DOHH2 (cell line): ENCODE data around the gene SKOR2.

ENCODE experiments used
- H3F3A ChIP-seq: fragments of 200-600 bp; sonication (generic), shearing (Covaris generic); 2 replicates; pipeline ENCODE4 v1.6.0; 2016; ENCODE audit warnings: antibody characterized with exemption, mild to moderate bottlenecking; ENCODE audit not compliant: control insufficient read depth, insufficient read depth
- H3K27ac ChIP-seq: fragments of 200-600 bp; sonication (generic); 2 replicates; pipeline ENCODE4 v1.5.1; 2014; ENCODE audit warnings: low read depth, mild to moderate bottlenecking, low read length, moderate library complexity
- H3K27me3 ChIP-seq: fragments of 200-600 bp; sonication (generic); 2 replicates; pipeline ENCODE4 v1.6.1; 2014; ENCODE audit warnings: mild to moderate bottlenecking, low read length, mixed read lengths; ENCODE audit not compliant: control insufficient read depth
- H3K36me3 ChIP-seq: fragments of 200-600 bp; sonication (generic); 2 replicates; pipeline ENCODE4 v1.6.1; 2014; ENCODE audit warnings: mild to moderate bottlenecking, low read length, moderate library complexity, mixed read lengths; ENCODE audit not compliant: control insufficient read depth
- H3K4me1 ChIP-seq: fragments of 200-600 bp; sonication (generic); 2 replicates; pipeline ENCODE4 v1.6.1; 2014; ENCODE audit warnings: mild to moderate bottlenecking, low read length, mixed read lengths; ENCODE audit not compliant: control insufficient read depth
- H3K4me2 ChIP-seq: fragments of 200-600 bp; sonication (generic); 2 replicates; pipeline ENCODE4 v1.6.0; 2014; ENCODE audit warnings: mild to moderate bottlenecking, low read length, moderate library complexity
- H3K4me3 ChIP-seq: fragments of 200-600 bp; sonication (generic); 2 replicates; pipeline ENCODE4 v1.5.1; 2014; ENCODE audit warnings: mild to moderate bottlenecking, low read length, mixed read lengths
- H3K79me2 ChIP-seq: fragments of 200-600 bp; sonication (generic); 2 replicates; pipeline ENCODE4 v1.6.1; 2014; ENCODE audit warnings: mild to moderate bottlenecking, low read length, mixed read lengths; ENCODE audit not compliant: control insufficient read depth
- H3K9me2 ChIP-seq: fragments of 200-600 bp; sonication (generic); replicated peaks from 2 replicates; pipeline ENCODE4 v1.6.1; 2014; ENCODE audit warnings: mild to moderate bottlenecking, low read length, mixed read lengths; ENCODE audit not compliant: control insufficient read depth
- H3K9me3 ChIP-seq: fragments of 200-600 bp; sonication (generic); 2 replicates; pipeline ENCODE4 v1.6.1; 2014; ENCODE audit warnings: antibody characterized with exemption, low read length, mixed read lengths; ENCODE audit not compliant: control insufficient read depth, insufficient read depth
- H4K20me1 ChIP-seq: fragments of 200-600 bp; sonication (generic); 2 replicates; pipeline ENCODE4 v1.6.0; 2014; ENCODE audit warnings: low read depth, mild to moderate bottlenecking, antibody characterized with exemption, low read length, moderate library complexity; ENCODE audit not compliant: control insufficient read depth, insufficient read depth
- CTCF ChIP-seq: fragments of 200-600 bp; sonication (generic); IDR thresholded peaks from one replicate; pipeline ENCODE4 v1.5.1; 2014; ENCODE audit warnings: antibody characterized with exemption, mild to moderate bottlenecking, low read depth, low read length; ENCODE audit not compliant: poor library complexity, severe bottlenecking
- EZH2phosphoT487 ChIP-seq: fragments of 200-600 bp; sonication (generic); IDR thresholded peaks from 2 replicates; pipeline ENCODE4 v1.6.1; 2017; ENCODE audit warnings: borderline replicate concordance, mild to moderate bottlenecking, antibody characterized with exemption, low read length, moderate library complexity, mixed read lengths

Gene SKOR2

GRCh38 chr18:47263430-47264307 lies 12.2 kb upstream of the SKOR2 start:
- Histone ChIP-seq H3F3A (no peaks in the 10 kb centered on the region), H3K4me3 (no peak overlapping the region), H3K4me2 (no peak overlapping the region), H3K27me3 (no peaks in the 10 kb centered on the region), H3K79me2 (no peaks in the 10 kb centered on the region), H3K4me1 (no peaks in the 10 kb centered on the region), H3K27ac (no peak overlapping the region), H3K9me3 (no peaks in the 10 kb centered on the region), H3K36me3 (no peaks in the 10 kb centered on the region), H3K9me2 (no peaks in the 10 kb centered on the region), H4K20me1 (no peaks in the 10 kb centered on the region)
- no peak for TF ChIP-seq EZH2phosphoT487
- no peak for TF ChIP-seq CTCF

- no peaks in the 10 kb centered on the region for H3F3A ChIP-seq
- no peak overlapping the region for H3K4me3 ChIP-seq
- no peak overlapping the region for H3K27ac ChIP-seq
- H3K36me3 ChIP-seq: no peaks in the 10 kb centered on the region
- TF ChIP-seq EZH2phosphoT487 (no peak), CTCF (no peak)
- no peak overlapping the region for H3K4me2 ChIP-seq
- no peaks in the 10 kb centered on the region for H3K27me3 ChIP-seq
- H3K79me2 ChIP-seq: no peaks in the 10 kb centered on the region
- H3K4me1 ChIP-seq: no peaks in the 10 kb centered on the region
- no peaks in the 10 kb centered on the region for H3K9me3 ChIP-seq
- no peaks in the 10 kb centered on the region for H3K9me2 ChIP-seq
- H4K20me1 ChIP-seq: no peaks in the 10 kb centered on the region
Measured at GRCh38 chr18:47263150-47263429, 11.6 kb upstream of the SKOR2 start.

- H3K4me2 ChIP-seq: no peak overlapping the region
- H3K9me3 ChIP-seq: no peaks in the 10 kb centered on the region
- H3K4me3 ChIP-seq: no peak overlapping the region
- H3K4me1 ChIP-seq: no peaks in the 10 kb centered on the region
- H3K27ac ChIP-seq: no peak overlapping the region
- H4K20me1 ChIP-seq: no peaks in the 10 kb centered on the region
- no peaks in the 10 kb centered on the region for H3K36me3 ChIP-seq
- no peaks in the 10 kb centered on the region for H3K79me2 ChIP-seq
- no peaks in the 10 kb centered on the region for H3K9me2 ChIP-seq
- no peaks in the 10 kb centered on the region for H3F3A ChIP-seq
- H3K27me3 ChIP-seq: no peaks in the 10 kb centered on the region
- no peak for TF ChIP-seq EZH2phosphoT487
- TF ChIP-seq CTCF: no peak
Measured at GRCh38 chr18:47262301-47263149, 11.1 kb upstream of the SKOR2 start.
